GM18861 (cell line): ENCODE data around the gene GMDS.

ENCODE experiments used
- ATAC-seq: cut with Tn5 transposase; IDR thresholded peaks from one replicate; pipeline ENCODE4 v1.9.1; 2021; ENCODE audit not compliant: unreplicated experiment

The GMDS gene

GRCh38 chr6:1622220-1622850 lies 623.1 kb downstream of the GMDS start:
- ATAC-seq, result no peak

DNA sequence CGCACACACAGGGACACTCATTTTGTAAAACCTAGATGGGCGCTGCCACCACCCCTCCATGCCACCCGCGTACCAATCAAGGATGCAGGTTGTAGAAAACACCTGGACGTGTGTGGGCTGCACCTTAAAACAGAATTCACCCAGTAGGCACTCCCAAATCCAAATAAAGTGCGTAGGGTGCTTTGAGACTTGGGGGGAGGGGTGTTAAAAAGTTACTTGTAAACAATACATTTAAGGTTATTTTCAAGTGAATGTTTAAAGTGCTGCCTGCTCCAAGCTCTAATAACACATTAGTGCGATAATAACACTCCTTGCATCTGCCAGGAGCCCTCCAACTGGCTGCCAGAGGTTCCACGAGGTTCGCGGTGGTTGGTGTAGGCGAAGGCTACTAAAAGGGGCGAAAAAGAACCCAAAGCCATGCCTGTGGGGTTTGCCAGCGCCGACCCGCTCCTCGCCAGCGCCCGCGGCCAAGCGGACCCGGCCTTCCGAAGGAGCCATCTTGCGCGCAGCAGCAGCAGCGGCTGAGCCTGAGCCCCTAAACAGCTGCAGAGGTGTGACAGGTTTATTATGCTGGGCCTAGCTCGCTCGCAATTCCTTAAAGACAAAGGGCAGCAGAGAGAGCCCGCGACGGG lies 624.2 kb downstream of the GMDS start:
- ATAC-seq, result no peak

- no peak for ATAC-seq
Measured at GRCh38 chr6:1620504-1621069, 624.8 kb downstream of the GMDS start.

GRCh38 chr6:1619673-1620503 lies 625.5 kb downstream of the GMDS start:
- no peak for ATAC-seq

GRCh38 chr6:1619098-1619672 lies 626.2 kb downstream of the GMDS start:
- ATAC-seq, result no peak

DNA sequence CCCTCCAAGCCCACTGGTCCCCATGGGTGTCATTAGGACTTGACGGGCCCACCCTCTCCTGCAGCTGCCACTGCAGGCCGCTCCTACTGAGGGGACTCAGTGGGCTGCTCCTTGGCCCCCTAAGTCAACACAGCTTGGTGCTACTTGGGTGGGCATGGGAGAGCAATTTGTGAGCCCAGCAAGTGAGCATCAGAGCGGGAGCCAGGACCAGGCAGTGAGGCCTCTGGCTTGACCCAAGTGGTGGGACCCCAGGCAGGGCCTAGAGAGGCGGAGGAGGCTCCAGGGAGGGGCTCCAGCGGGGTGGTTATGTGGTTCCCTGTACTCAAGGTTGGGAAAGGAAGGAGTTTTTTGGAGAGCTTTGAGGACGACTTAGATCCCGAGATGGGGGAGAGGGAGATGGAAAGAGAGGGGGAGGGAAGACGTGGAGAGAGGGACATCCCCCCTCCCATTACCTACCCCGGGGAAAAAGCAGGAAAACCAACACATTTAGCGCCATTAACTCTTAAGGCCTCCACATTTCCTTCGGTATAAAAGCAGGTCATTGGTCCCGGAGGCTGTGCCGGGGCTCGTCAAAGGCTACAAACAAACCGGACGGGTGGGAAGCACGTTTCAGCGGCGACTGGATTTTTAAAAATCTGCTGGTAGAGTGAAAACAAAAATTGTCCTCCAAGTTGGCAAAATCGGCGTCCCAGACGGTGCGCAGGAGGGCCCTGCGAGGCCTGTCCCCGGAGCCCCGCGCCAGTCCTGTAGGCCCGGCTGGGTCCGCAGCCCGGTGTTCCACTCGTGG lies 626.9 kb downstream of the GMDS start:
- no peak for ATAC-seq

DNA sequence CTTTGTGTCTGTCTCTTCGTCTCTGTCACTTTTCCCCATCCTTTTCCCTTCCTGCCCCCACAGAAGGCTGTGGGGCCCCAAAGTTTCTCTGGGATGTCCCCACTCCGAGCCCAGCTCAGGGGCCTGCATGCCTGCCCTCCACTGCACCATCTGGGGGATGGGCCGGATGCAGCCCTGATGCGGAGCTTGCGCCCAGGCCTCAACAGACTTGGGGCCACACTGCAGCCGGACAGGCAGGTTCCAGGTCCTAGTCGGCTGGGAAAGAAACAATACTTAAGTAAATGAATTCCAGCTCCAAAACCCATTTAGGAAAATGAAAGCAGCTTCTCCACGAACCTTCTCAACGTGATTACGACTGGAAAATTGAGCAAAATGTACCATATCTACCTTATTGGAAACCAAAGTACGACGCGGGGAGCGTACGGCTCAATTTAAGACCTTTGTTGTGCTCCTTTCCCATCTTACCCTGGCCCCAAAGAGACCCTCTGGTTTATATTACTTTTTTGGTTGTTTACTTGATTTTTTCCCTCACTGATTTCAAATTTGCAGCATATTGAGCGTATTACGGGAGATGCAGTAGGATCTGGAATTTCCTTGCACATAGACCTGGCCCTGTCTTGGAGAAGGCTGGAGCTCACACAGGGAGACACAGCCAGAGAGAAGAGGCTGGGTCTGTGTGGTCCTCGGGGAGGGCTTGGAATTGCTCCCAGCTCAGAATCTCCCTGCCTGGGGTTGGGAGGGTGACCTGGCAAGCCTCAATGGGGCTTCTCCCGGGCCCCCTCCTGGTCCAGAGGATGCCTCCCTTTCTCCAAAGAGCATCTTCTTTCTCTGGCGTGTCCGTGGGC lies 627.7 kb downstream of the GMDS start:
- no peak for ATAC-seq

DNA sequence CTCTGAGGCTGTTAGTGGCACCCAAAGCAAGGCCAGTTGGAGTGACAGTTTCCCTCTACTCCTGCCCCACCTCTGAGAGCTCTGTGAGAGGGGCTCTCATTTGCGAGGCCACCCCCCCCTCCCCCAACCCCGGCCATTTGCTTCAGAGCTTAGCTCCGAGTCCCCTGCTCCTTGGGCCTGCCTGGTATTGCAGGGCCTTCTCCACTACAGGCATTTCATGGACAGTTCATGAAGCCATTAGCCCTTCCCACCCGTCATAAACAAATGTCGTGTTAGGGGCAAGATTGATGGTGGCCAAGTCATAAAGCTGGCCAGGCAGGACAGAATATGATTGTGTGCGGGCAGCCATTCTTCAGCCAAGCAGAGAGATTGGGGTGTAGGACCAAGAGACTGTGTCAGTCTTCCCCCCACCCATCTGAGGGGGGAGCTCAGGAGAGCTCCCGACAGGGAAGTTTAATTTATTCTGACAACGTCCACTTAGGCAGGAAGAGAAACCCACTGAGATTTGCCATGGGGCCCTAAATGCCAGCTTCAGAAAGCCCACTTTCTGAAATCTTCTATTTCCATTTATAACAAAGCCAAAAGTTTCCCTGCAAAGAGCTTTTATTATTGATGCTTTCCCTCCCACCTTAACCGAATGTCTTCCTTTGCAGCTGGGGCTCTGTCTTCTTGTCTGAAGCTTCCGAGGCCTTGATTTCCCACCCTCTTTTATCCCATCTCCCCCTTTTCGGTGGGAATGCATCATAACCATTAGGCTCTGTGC lies 628.5 kb downstream of the GMDS start:
- ATAC-seq, result no peak

GRCh38 chr6:1615853-1616420 lies 629.5 kb downstream of the GMDS start:
- ATAC-seq, result no peak

GRCh38 chr6:1615151-1615852 lies 630.1 kb downstream of the GMDS start:
- ATAC-seq, result no peak

DNA sequence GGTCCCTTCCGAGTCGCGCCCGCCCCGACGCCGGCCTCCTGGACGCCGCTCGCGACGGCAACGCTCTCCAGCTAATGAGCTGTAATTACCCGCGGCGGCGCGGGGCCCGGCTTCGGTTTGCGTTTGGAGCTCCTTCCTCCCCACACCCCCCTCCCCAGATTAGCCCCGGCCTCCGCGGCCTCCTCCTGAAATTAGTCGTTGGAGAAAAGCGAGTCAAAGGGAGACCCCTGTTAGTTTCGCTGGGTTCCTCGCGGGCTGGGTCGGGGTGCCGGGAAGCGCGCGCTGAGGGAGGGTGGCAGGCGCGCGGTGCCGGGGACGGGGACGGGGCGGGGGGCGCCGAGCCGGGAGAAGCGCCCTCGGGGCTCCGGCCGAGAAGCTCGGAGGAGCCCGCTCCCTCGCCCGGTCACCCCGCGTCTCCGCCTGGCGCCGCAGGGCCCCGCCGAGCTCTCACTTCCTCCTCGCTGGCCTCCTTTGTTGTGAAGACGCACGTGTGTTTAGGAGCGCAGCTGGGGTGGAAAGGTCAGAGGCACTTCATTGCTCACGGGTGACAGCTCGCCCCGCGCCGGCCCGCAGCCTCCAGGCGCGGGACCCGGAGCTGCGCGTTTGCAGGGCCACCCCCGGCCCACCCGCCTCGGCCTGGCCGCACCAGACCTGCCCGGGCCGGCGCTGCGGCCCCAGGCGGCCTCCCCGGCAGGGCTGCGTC lies 630.8 kb downstream of the GMDS start:
- ATAC-seq, result no peak

GRCh38 chr6:1613688-1614447 lies 631.5 kb downstream of the GMDS start:
- ATAC-seq, result no peak

DNA sequence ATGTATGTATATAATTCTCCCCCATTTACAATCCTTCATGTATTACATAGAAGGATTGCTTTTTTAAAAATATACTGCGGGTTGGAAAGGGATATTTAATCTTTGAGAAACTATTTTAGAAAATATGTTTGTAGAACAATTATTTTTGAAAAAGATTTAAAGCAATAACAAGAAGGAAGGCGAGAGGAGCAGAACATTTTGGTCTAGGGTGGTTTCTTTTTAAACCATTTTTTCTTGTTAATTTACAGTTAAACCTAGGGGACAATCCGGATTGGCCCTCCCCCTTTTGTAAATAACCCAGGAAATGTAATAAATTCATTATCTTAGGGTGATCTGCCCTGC lies 632.1 kb downstream of the GMDS start:
- no peak for ATAC-seq

- ATAC-seq, result no peak
Measured at GRCh38 chr6:1612974-1613306, 632.5 kb downstream of the GMDS start.

GRCh38 chr6:1612299-1612973 lies 633.0 kb downstream of the GMDS start:
- ATAC-seq, result no peak

GRCh38 chr6:1611572-1612298 lies 633.7 kb downstream of the GMDS start:
- no peak for ATAC-seq
